T-helper 1 cell (primary cell): ENCODE results near the gene CEACAM3.
"Not testable (repeated sequence)": the region's sequence is repeated elsewhere in the genome, so short reads cannot be mapped to it uniquely, and the experiment has no call there.

Experiments used
- DNase-seq, 5 donors: peaks; one replicate each; pipeline ENCODE4 v3.0.0-alpha.2; 2012 to 2020
- total RNA-seq, 4 donors: gene quantifications; one replicate each; lab custom pipeline; 2026; lab: John Stamatoyannopoulos, UW

CEACAM3 gene
- 0 reads per million in 4 donors for total RNA-seq

- no peak for DNase-seq
Observed at GRCh38 chr19:41796362-41796761, at the start of gene CEACAM3. CEACAM3 (plus strand) TSS chr19:41796587; CDS start chr19:41796678, 91 bp downstream.

- peak in 3 of 5 donors; percentile 9 to 39 (median 29) for DNase-seq
Observed at GRCh38 chr19:41746593-41747227, 49.7 kb upstream of the CEACAM3 start.

- no peak for DNase-seq
Observed at GRCh38 chr19:41748012-41748411, 48.4 kb upstream of the CEACAM3 start.

- DNase-seq, result not testable (repeated sequence)
Observed at GRCh38 chr19:41750248-41751134, 45.9 kb upstream of the CEACAM3 start.

GRCh38 chr19:41753159-41753558 is 43.2 kb upstream of the CEACAM3 start:
- peak; percentile 44 to 69 (median 64) for DNase-seq

GRCh38 chr19:41753936-41754529 is 42.4 kb upstream of the CEACAM3 start:
- DNase-seq, result peak in 4 of 5 donors; percentile 47 to 67 (median 52)

DNA sequence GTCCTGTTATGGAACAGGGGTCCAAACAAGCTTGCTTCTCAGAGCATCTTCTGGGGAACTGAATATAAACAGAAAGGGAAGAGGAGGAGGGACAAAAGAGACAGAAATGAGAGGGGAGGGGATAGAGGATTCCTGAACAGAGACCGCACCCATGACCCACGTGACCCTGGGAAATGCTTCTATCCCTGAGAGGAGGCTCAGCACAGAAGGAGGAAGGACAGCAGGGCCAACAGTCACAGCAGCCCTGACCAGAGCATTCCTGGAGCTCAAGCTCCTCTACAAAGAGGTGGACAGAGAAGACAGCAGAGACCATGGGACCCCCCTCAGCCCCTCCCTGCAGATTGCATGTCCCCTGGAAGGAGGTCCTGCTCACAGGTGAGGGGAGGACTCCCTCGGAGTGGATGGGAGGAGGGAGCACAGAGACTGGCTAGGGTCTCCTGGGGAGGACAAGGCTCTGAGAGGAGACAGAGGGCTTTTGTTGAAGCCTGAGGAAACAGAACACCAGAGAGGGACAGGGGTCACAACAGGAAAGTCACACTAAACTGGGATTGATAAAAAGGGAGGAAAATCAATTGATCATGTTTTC is 41.0 kb upstream of the CEACAM3 start, which contains the start of gene CEACAM6:
Gene CEACAM6 (plus strand): TSS at position 203 of the 586 bp plus-strand sequence. CDS start 109 bp downstream, at position 312.
- no peak for DNase-seq

- no peak for DNase-seq
Observed at GRCh38 chr19:41758846-41759245, 37.5 kb upstream of the CEACAM3 start.

DNA sequence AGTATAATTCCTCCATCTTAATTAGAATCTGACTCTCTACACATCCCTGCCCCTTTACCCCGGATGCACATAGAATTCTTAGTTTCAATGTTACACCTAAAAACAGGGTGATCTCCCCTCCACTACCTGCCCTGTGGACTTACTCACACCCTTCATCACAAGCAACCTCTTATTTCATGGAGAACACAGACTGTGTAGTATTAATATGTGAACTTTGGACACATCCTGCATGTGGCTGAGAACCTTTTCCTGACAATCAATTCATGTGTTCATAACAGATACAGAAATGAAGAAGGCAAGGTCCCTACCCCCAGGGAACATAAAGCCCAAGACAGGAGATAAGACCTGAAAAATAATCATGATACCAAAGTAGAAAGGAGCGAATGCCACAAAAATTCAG is 29.3 kb upstream of the CEACAM3 start:
- DNase-seq, result no peak

DNA sequence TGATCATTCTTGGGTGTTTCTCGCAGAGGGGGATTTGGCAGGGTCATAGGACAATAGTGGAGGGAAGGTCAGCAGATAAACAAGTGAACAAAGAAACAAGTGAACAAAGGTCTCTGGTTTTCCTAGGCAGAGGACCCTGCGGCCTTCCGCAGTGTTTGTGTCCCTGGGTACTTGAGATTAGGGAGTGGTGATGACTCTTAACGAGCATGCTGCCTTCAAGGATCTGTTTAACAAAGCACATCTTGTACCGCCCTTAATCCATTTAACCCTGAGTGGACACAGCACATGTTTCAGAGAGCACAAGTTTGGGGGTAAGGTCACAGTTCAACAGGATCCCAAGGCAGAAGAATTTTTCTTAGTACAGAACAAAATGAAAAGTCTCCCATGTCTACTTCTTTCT is 28.3 kb upstream of the CEACAM3 start:
- DNase-seq, result not testable (repeated sequence)

DNA sequence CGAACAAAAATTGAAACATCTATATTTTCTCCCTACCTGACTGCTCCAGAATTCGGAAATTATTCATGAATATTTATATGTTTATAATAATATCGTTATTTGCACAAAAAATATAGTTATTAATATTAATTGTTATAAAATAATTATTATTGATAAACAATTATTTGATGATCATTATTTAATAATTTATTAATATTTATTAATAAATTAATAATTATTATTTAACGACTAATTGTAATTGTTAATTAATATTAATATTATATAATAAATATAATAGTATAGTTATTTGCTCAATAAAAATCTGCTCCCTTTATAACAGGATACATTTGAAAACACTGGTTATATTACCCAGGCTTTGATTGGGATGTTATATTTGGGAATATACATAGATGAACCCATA is 26.8 kb upstream of the CEACAM3 start:
- DNase-seq, result no peak

DNA sequence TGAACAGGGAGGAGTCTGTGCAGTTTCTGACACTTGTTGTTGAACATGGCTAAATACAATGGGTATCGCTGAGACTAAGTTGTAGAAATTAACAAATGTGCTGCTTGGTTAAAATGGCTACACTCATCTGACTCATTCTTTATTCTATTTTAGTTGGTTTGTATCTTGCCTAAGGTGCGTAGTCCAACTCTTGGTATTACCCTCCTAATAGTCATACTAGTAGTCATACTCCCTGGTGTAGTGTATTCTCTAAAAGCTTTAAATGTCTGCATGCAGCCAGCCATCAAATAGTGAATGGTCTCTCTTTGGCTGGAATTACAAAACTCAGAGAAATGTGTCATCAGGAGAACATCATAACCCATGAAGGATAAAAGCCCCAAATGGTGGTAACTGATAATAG is 25.0 kb upstream of the CEACAM3 start:
- DNase-seq, result no peak

DNA sequence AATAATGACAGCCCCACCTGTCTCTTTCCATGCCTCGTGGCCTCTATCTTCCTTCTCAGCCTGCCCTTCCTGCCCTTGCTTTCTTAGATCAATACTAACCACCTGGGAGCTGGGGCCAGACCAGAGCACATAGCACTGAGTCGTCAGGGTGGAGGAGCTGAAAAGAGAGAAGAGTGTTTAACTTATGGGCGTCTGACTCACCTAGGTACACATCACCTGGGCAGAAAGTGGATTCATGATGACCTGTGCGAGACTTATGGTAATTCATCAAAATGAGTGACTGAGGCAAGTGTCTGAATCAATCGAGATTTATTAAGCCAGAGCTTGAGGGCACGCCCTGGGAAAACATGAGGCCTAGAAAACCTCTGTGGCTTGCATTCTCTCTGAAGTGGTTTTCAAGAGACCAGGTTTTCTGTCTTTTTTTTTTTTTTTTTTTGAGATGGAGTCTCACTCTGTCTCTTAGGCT is 21.8 kb upstream of the CEACAM3 start:
- peak in 4 of 5 donors; percentile 23 to 58 (median 40) for DNase-seq

GRCh38 chr19:41776700-41777099 is 19.7 kb upstream of the CEACAM3 start:
- no peak for DNase-seq

GRCh38 chr19:41783612-41784011 is 12.8 kb upstream of the CEACAM3 start:
- no peak for DNase-seq

DNA sequence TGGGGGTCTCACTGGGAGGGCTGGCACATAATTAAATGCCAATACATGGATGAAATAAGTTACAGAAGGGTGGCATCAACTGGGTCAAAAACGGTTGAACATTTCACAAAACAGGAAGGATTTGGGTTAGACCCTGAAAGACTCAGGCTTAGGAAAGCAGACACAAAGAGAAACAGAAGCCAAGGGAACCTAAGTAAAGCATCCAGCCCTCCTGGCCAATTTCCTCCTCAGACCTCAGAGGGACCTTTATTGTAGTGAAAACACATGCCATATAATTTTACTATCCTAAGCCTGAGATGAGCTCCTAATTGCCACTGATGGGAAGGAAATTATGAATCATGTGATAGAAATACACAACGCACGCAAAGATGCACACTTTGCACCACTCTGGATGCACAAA is 12.1 kb upstream of the CEACAM3 start:
- DNase-seq, result no peak

DNA sequence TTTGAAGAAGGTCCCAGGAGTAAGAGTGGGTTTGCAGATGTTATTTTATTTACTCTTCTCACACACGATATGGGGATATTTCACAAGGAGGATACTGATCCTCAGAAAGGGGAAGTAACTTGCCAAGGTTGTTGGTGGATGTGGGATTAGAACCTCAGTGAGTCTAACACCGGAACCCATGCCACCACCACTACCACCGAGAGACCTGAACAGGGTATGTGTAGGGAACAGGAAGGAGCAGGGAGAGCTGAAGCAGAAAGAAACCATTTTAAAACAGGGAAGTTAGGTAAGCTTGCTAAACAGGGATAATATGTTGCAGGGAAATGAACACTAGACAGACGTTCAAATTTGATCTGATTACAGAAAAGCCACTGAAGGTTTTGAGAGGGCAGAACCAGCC is 11.6 kb upstream of the CEACAM3 start:
- DNase-seq, result no peak

DNA sequence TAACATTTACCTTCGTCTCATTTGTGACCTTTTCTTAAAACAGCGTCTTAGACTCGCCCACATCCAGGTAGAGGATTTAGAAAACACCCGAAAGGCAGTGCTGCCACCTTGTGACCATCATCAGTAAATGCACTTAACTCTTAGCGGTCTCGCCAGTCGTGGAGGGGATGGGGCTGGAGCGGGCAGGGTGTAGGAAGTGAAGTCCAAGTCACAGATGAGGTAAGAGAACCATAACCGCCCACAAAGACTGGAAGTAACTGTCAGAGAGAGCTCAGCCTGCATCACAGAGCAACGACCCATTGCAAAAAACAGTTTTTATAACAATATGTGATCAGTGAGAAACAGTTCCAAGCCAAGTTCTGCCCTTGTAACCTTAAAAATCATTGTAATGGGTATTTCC is 10.7 kb upstream of the CEACAM3 start:
- DNase-seq, result peak; percentile 41 to 79 (median 61)

GRCh38 chr19:41787055-41787454 is 9.3 kb upstream of the CEACAM3 start:
- no peak for DNase-seq

GRCh38 chr19:41788518-41788917 is 7.9 kb upstream of the CEACAM3 start:
- not testable (repeated sequence) for DNase-seq

- DNase-seq, result not testable (repeated sequence)
Observed at GRCh38 chr19:41789053-41789452, 7.3 kb upstream of the CEACAM3 start.

DNA sequence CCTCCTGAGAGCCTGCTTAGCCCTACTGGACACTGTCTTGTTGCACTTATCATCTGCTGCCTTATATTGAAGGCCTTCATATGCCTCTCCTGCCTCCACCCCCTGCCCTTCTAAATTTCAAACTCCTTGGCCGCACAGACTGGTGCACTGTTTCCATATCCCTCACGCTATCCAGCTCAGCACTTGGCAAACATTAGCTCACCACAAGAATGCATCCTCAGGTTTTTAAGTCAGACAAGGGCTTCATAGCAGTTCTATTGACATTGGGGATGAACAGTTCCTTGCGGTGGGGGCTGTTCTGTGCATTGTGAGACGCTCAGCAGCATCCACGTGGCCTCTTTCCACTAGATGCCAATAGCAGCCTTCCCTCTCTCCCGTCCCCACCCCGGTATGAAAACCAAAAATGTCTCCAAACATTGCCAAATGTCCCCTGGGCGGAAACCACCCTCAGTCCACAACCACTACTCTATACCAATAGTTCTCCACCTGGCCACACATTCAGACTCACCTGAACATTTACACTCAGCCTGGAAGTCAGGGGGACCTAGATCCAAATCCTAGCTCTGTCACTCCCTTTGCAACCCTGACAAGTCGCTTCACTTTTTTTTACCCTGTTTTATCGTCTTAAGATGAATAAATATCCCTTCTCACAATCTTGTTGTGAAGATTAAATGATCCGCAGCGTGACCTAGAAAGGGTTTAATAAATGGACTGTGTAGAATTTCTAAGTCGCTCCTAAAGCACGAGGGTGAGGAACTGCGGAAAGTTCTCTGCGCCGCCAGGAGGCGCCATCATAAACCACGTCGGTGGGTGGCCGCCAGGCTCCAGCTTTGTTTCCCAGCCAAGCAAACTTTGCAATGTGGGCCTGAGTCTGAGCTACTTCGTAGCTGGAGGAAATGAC is 3.6 kb upstream of the CEACAM3 start:
- peak in 4 of 5 donors; percentile 19 to 39 (median 28) for DNase-seq
